ENCODE results near the gene NEK9.

NEK9 gene

GRCh38 chr14:75044322-75044721 lies 82.5 kb downstream of the NEK9 start:
- H3K9ac ChIP-seq (ENCODE audit: low read depth, low read length): no peak overlapping the region
- no peaks in the 10 kb centered on the region for H3K27me3 ChIP-seq (ENCODE audit: control insufficient read depth, insufficient read depth, low read length)
- no peaks in the 10 kb centered on the region for H3K4me1 ChIP-seq (ENCODE audit: control insufficient read depth, insufficient read depth, low read length)
- no peak overlapping the region for H3K4me3 ChIP-seq (ENCODE audit: low read depth, low read length)
- no peaks in the 10 kb centered on the region for H3K36me3 ChIP-seq (ENCODE audit: control insufficient read depth, insufficient read depth, low read length)
- no peaks in the 10 kb centered on the region for H3K9me3 ChIP-seq (ENCODE audit: control insufficient read depth, insufficient read depth, low read length)

- Histone ChIP-seq H3K9me3 (ENCODE audit: control insufficient read depth, insufficient read depth, low read length) (no peaks in the 10 kb centered on the region), H3K27me3 (ENCODE audit: control insufficient read depth, insufficient read depth, low read length) (no peaks in the 10 kb centered on the region), H3K4me1 (ENCODE audit: control insufficient read depth, insufficient read depth, low read length) (no peaks in the 10 kb centered on the region), H3K4me3 (ENCODE audit: low read depth, low read length) (no peak overlapping the region), H3K9ac (ENCODE audit: low read depth, low read length) (no peak overlapping the region), H3K36me3 (ENCODE audit: control insufficient read depth, insufficient read depth, low read length) (peaks cover 4% of the 10 kb centered on the region)
Measured at GRCh38 chr14:75042035-75042434, 84.8 kb downstream of the NEK9 start.

DNA sequence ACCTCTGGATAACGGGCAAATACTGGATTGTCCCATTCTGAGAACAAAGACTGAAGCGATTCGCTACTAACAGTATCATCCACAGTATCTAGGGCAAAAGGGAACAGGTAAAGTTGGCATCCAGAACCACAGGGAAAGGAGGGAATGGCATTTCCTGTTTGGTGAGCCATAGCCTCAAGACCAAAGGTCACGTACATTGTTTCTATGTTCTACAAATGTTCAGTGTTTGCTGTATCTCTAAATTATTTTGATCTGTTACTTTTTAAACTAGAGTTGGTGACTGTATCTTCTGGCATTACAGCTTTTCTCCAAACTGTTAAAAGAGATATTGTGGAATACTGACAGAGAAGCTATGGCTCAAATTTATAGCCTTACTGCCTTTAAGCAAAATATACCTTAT lies 85.2 kb downstream of the NEK9 start:
- H3K4me1 ChIP-seq (ENCODE audit: control insufficient read depth, insufficient read depth, low read length): no peaks in the 10 kb centered on the region
- H3K9ac ChIP-seq (ENCODE audit: low read depth, low read length): no peak overlapping the region
- peaks cover 4% of the 10 kb centered on the region for H3K36me3 ChIP-seq (ENCODE audit: control insufficient read depth, insufficient read depth, low read length)
- H3K27me3 ChIP-seq (ENCODE audit: control insufficient read depth, insufficient read depth, low read length): no peaks in the 10 kb centered on the region
- no peak overlapping the region for H3K4me3 ChIP-seq (ENCODE audit: low read depth, low read length)
- no peaks in the 10 kb centered on the region for H3K9me3 ChIP-seq (ENCODE audit: control insufficient read depth, insufficient read depth, low read length)

- H3K4me3 ChIP-seq (ENCODE audit: low read depth, low read length): no peak overlapping the region
- no peak overlapping the region for H3K9ac ChIP-seq (ENCODE audit: low read depth, low read length)
- no peaks in the 10 kb centered on the region for H3K27me3 ChIP-seq (ENCODE audit: control insufficient read depth, insufficient read depth, low read length)
- H3K36me3 ChIP-seq (ENCODE audit: control insufficient read depth, insufficient read depth, low read length): peaks cover 4% of the 10 kb centered on the region
- no peaks in the 10 kb centered on the region for H3K9me3 ChIP-seq (ENCODE audit: control insufficient read depth, insufficient read depth, low read length)
- H3K4me1 ChIP-seq (ENCODE audit: control insufficient read depth, insufficient read depth, low read length): no peaks in the 10 kb centered on the region
Measured at GRCh38 chr14:75040959-75041358, 85.9 kb downstream of the NEK9 start.

- Histone ChIP-seq H3K9me3 (ENCODE audit: control insufficient read depth, insufficient read depth, low read length) (no peaks in the 10 kb centered on the region), H3K4me1 (ENCODE audit: control insufficient read depth, insufficient read depth, low read length) (no peaks in the 10 kb centered on the region)
Measured at GRCh38 chr14:75040507-75040906, 86.3 kb downstream of the NEK9 start.

DNA sequence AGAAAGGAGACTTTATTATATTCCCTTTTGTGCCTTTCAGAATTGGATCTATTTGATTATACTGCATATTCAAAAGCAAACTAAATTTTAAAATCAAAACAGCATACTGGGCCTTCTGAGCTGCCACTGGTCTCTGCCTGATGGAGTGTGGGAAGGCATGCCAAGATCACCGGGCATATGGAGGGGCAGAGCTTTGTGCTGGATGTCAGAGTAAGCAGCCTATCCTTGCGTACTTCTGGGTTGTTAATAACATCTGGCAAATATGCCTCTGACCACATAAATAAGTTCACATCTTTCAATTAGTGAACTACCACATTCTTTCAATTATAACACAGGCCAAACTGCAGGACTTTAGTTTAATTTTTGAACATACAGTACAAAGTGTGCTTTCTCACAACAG lies 93.9 kb downstream of the NEK9 start:
- Histone ChIP-seq H3K9ac (ENCODE audit: low read depth, low read length) (no peak overlapping the region), H3K27me3 (ENCODE audit: control insufficient read depth, insufficient read depth, low read length) (no peaks in the 10 kb centered on the region), H3K4me3 (ENCODE audit: low read depth, low read length) (no peak overlapping the region), H3K9me3 (ENCODE audit: control insufficient read depth, insufficient read depth, low read length) (no peaks in the 10 kb centered on the region), H3K4me1 (ENCODE audit: control insufficient read depth, insufficient read depth, low read length) (no peaks in the 10 kb centered on the region), H3K36me3 (ENCODE audit: control insufficient read depth, insufficient read depth, low read length) (no peaks in the 10 kb centered on the region)

More at GRCh38 chr14:75040507-75040906, 86.3 kb downstream of the NEK9 start:
- H3K9ac ChIP-seq (ENCODE audit: low read depth, low read length): no peak overlapping the region
- no peaks in the 10 kb centered on the region for H3K27me3 ChIP-seq (ENCODE audit: control insufficient read depth, insufficient read depth, low read length)
- H3K4me3 ChIP-seq (ENCODE audit: low read depth, low read length): no peak overlapping the region
- H3K36me3 ChIP-seq (ENCODE audit: control insufficient read depth, insufficient read depth, low read length): peaks cover 4% of the 10 kb centered on the region

GRCh38 chr14:75030147-75030546 lies 96.7 kb downstream of the NEK9 start:
- Histone ChIP-seq H3K9me3 (ENCODE audit: control insufficient read depth, insufficient read depth, low read length) (no peaks in the 10 kb centered on the region), H3K27me3 (ENCODE audit: control insufficient read depth, insufficient read depth, low read length) (no peaks in the 10 kb centered on the region), H3K4me3 (ENCODE audit: low read depth, low read length) (no peak overlapping the region), H3K4me1 (ENCODE audit: control insufficient read depth, insufficient read depth, low read length) (no peaks in the 10 kb centered on the region), H3K9ac (ENCODE audit: low read depth, low read length) (no peak overlapping the region), H3K36me3 (ENCODE audit: control insufficient read depth, insufficient read depth, low read length) (no peaks in the 10 kb centered on the region)
